Skin of body (tissue), 2 donors: ENCODE data around the gene RAPGEF4. TPM values are rescaled to one million over a fixed set of nuclear protein-coding genes. Genes with fewer than 3 reads are reported as not detected.

Experiments used
- DNase-seq: peaks from one replicate; lab custom pipeline; 2025; lab: John Stamatoyannopoulos, UW
- total RNA-seq: library from RNA; depleted of rRNA; stranded (reverse); fragments of >200 nt; gene quantifications from one replicate; pipeline ENCODE4 v1.2.3, GENCODE V29; 2014

RAPGEF4 gene
- total RNA-seq, 1 donor from 2014 or later = 10.3 TPM

DNA sequence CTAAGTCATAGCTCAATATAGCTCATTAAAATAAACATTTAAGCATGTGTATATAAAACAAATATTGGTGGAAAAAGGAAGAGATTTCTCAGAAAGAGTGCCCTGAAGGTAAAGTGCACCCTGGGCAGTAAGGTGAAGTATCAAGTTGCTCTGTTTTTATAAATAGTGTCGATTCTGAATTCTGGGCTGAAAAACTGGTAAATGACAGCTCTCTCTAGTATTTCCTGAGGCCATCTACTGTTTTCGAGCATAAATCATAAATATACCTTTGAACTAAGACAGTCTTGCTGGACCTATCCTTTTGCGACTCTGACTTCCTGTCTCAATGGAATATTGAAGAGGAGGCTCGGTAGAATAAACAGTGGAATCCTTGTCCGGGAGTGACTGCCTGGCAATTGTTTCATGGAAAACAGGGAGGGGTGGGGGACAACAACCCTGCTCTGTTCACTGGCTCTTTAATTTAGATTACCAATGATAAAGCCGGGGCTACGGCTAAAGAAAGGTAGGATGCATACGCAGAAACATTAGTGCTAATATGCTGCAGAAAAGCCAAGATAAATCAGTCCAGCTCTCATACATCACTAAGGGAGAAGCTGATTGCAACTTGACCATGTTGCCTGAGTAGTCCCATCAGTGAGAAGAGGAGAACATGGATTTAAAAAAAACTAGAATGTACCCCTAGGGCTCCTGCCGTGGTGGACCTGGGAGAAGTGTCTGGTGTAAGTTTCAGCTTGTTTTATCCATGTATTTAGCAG lies 124.1 kb downstream of the RAPGEF4 start:
- no peak for DNase-seq

DNA sequence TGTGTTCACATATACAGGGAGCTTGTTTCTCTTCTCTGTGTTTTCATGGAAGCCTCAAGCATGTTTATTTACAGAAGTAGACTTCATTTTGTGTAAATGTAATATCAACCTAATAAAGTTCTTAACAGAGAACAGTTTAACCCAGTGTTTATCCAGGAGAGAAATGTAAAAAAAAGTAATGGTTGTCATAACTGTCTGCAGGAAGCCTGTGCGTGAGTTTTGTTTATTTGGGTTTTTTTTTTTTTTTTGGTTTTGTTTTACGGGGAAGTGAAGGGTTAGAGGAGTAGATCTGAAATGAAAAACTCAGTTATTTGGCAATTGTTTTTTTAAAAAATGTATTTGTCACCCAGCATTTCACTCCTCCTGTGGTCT lies 124.7 kb downstream of the RAPGEF4 start:
- no peak for DNase-seq

- no peak for DNase-seq
Observed at GRCh38 chr2:172861098-172861497, 125.5 kb downstream of the RAPGEF4 start.

GRCh38 chr2:172861656-172862476 lies 126.2 kb downstream of the RAPGEF4 start:
- DNase-seq = no peak

GRCh38 chr2:172863341-172863740 lies 127.7 kb downstream of the RAPGEF4 start:
- DNase-seq = no peak

DNA sequence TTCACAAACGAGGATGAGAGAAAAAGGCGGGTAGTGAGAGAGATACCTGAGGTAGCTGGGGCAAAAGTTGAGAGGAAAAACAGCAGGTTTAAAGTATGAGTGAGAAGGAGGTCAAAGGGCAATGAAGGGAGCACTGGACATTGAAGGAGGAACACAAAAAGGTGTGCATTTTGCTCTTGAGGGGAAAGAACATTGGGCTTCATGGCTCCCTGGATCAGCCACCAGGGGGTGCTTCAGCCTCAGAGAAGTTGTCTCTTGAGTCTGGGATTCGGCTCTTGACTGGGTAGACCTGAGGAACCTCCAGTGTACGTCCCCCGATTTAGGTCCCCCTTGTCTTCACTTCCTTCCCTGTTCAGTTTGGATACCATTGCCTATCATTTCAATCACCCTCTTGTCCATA lies 128.5 kb downstream of the RAPGEF4 start:
- no peak for DNase-seq

DNA sequence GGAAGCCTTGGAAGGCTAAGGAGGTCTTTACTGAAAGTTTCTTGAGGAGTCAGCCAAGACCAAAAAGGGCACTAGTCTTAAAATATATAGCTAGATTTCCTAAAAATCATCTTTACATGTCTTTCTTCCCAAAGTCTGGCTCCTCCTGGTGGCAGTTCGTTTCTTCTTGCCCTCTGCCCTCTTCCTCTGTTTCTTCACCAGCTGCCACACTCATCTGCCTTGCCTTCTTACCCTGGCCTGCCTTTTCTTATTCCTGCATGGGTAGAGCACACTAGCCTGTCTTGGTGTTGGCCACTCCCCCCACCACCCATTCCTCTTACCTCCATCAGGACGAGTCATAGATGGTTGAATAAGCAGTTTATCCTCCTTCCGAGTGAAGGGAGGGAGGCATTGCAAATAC lies 129.8 kb downstream of the RAPGEF4 start:
- DNase-seq = no peak

DNA sequence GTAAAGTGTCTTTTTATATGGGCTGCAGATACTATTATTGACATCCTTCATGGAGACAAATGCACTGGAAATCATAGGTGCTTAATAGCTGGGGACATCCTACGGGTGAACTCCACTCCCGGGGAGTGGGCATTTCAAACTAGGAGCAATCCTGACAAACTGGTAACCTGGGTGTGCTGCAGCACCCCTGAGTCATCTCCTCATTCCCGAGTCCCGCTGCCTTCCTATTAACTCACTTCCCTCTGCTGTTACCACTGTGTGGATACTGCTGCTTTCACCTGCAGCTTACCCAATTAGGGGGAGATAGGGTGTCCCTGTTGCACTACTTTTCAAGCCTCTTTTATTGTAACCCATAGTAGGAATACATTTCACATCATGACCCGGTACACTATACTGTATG lies 134.2 kb downstream of the RAPGEF4 start:
- no peak for DNase-seq

- no peak for DNase-seq
Observed at GRCh38 chr2:172870396-172870795, 134.8 kb downstream of the RAPGEF4 start.

DNA sequence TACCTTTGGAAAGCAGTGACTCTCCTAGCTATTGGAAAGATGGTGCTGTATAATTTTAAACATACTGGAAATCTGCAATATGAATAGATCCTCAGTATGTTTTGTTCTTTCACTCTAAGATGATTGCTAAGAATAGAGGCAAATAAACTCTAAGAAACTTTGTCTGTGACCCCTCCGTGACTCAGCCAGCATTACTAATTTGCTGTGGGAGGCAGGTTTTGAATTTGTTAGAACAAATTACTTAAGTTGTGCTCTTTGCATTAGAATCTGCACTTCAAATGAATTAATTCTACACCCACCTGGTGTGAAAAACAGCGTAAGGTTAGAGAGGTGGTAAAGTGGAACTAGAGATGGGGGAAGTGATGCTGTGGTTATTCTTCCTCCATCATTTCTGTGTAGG lies 142.2 kb downstream of the RAPGEF4 start:
- DNase-seq = no peak

- no peak for DNase-seq
Observed at GRCh38 chr2:172878260-172878659, 142.6 kb downstream of the RAPGEF4 start.

DNA sequence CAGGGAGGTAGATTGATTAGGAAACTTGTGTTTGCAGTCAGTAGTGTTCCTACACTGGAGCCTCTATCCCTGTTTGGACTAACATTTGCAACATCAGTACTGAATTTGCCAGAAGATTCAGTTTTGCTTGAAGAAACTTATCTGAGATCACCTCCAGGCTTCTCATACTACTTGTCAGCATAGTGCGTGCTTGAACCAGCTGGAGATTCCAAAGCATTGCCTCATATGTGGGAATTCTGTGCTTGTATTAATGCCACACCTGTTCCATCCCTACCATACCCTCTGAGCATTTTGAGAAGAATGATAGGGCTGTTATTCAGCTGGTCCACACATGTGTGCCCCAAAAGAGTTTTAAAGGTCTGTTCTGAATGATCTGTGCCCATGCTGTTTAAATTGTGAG lies 148.7 kb downstream of the RAPGEF4 start:
- DNase-seq = no peak

DNA sequence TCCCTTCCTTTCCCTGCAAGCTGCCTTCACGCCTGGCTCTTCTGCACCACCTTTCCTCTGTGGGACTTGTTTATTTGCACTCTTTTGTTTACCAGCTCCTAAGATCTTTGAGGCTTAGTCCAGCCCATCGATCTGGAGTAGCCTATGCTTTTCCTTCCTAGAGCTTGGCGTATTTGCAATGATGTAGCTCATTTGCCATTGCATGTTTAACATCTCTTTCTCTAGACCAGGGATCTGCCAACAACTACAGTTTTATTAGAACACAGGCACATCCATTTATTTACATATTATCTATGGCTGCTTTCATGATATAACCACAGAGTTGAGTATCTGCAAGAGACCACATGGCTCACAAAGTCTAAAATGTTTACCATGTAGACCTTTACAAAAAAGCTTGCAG lies 150.4 kb downstream of the RAPGEF4 start:
- no peak for DNase-seq

DNA sequence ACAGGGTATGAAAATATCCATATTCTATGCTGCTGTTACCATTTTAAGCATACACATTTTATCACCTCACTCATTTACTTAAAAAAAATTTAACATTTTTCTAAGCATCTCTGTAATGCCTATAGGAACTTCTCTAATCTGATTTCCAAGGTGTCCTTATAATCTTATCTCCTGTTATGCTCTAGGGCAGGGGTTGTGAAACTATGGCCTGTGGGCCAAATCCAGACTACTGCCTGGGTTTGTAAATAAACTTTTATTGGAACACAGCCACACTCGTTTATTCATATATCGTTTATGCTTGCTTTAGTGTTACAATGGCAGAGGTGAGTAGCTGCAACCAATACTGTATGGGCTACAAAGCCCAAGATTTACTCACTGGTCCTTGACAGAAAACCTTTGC lies 151.6 kb downstream of the RAPGEF4 start:
- DNase-seq = no peak

GRCh38 chr2:172888714-172889669 lies 153.3 kb downstream of the RAPGEF4 start:
- DNase-seq = no peak

- no peak for DNase-seq
Observed at GRCh38 chr2:172889768-172890430, 154.3 kb downstream of the RAPGEF4 start.

GRCh38 chr2:172893111-172893510 lies 157.5 kb downstream of the RAPGEF4 start:
- no peak for DNase-seq

GRCh38 chr2:172893671-172894070 lies 158.0 kb downstream of the RAPGEF4 start:
- no peak for DNase-seq

- no peak for DNase-seq
Observed at GRCh38 chr2:172894689-172895387, 159.2 kb downstream of the RAPGEF4 start.

- no peak for DNase-seq
Observed at GRCh38 chr2:172896661-172897081, 161.0 kb downstream of the RAPGEF4 start.

DNA sequence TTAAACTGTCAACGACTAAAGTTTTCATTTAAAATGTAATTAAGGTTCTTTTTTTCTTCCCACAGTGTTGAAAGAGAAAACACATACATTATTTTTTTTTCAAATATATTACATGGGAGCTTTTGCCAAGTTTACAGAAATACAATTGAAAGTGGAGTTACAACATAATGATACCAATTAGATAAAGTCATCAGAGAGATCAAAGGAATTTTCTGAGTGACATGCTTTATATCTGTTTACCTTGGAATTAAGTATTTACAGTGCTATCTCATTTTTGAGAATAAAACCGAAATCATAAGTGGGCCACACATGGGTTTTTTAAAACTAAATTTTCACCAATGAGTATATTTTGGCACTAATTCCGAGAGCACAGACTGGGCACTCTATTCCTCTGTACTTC lies 165.2 kb downstream of the RAPGEF4 start:
- DNase-seq = no peak
